ENCODE data around the gene CHAC1.

Gene CHAC1

GRCh38 chr15:40925495-40925862, 27.8 kb upstream of the CHAC1 start:
- no peak for DNase-seq

DNA sequence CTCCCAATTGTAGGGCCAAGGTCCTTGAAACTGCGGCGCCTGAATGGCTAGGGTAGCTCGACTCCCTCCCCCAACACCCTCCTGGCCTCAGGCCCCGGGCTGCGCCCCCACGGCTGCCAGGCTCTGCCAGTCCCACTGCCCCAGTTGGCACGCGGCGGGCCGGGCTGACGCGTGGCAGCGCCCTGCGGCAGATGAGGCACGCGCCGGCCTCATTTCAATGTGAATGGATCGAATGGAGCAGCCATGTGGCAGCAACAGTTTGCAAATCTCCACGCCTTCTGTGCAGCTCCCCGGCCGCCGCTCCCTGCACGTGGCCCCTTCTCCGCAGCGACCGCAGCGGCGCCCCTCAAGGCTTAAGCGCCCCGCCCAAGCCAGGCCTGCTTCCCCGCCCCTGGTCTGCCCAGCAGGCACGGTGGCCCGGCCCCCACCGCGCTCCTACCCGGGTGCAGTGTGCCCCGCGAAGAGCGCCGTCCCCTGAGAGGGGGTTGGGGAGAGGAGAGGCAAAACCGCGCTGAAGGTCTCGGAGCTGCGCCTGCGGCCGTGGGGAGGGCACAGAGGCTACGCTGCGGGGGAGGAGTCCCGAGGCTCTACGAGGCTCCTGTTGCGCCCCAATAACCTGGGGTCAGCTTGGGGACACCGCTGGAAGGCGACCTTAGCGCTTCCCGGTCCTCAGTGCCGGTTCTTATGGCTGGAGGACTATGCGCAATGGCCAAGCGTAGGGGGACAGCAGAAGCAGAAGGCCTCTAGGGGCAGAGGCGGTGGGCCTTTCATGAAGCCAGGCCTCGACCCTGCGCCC, 27.2 kb upstream of the CHAC1 start:
- DNase-seq = no peak

DNA sequence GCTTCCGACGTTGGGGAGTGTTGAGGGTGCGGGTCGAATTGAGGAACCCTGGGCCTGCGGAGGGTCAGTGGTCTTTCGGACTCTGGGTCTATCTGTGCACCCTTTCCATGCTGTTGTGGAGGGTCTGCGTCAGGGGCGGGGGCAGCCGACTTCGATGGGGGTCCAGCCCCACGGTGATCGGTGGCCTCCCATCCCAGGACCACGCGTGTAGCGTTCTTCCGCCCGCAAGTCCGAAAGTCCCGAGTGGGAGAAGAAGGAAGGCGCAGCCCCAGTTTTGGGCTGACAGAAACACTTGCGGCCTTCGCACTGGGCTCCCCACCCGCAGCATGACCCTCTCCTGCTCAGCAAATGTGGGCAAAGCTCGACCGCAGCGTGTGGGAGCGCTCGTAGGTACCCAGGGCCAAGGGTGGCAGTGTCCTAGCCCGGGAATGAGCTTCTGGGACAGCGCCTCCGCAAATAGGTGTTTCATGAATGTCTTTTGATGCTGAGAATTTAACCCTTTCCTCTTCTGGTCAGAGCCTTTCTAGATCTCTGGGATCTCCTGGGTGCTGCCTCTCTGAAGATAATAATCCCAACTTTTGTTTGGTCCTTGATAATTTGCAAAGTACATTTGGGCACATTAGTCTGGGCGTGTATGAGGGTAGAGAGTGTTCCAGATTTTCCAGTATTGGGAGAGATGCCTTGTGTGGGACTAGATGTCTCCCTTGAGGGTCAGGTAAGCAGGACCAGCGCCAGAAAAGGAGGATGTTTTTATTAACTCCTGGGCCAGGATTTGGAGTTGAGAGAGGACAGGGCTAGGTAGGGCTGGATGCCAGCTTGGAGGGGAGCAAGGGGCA, 26.4 kb upstream of the CHAC1 start:
- no peak for DNase-seq

DNA sequence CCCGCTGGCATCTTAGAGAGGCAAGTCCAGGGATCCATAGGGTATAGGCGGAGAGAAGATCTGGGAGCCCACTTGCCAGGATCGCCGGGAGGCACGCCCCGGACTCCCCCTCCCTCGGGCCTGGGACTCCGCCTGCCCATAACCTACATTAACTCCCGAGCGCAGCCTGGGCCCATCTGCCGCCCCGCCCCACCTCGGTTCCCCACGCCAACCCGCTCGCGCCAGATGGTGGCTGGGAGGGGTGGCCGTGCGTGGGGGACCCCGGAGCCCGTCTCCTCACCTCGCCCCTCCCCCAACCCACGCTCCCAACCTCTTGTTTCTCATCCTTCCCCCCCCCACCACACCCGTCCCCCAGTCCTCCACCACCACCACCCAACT, 25.8 kb upstream of the CHAC1 start:
- no peak for DNase-seq

DNA sequence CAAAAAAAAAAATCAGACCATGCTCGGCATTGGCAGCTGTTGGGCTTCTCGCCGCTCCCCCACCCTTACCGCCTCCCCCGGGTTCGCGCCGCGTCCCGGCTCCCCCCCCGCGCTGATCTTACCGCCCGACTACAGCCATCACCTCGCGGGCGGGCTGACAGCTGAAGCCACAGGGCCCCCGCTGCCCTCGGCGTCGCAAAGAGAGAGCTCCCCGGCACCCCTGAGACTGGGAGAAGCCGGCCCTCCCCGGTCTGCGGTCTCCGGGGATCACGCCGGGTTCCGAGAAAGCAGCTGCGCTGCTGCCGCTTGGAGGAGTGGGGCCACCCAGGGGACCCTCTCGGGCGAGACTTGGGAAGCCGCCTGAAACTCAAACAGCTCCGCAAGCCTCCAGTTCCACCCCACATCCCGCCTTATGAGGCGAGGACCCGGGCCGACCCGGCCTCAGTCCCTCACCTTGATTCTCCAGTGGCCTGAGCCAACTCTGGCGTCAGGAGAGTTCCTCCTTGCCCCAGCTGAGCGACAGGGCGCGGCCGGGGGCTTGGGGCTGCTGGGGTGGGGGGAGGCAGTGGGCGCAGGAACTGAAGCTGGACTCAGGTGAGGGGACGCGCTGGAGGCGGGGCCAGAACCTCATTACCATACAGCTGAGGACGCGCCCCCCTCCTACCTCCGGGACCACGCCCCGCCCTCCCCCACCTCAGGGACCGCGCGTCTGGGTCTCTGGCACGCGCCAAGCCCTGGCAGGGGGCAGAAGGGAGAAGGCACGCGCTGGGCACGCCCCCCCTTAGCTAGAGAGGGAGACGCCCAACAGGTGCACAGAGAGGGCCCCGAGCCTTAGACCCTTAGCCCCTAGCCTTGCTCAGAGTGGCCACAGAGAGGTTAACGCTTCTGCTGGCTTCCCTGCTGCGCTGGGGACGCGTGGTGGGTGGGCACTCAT, 25.1 kb upstream of the CHAC1 start:
- peak; percentile 22 for DNase-seq

GRCh38 chr15:40928821-40929659, 24.2 kb upstream of the CHAC1 start, which contains the start of gene DLL4:
TSS of gene DLL4 (plus strand) at chr15:40929340. CDS start at chr15:40929669, 329 bp downstream.
- DNase-seq = peak; percentile 34

GRCh38 chr15:40929660-40930429, 23.4 kb upstream of the CHAC1 start:
- DNase-seq = no peak

DNA sequence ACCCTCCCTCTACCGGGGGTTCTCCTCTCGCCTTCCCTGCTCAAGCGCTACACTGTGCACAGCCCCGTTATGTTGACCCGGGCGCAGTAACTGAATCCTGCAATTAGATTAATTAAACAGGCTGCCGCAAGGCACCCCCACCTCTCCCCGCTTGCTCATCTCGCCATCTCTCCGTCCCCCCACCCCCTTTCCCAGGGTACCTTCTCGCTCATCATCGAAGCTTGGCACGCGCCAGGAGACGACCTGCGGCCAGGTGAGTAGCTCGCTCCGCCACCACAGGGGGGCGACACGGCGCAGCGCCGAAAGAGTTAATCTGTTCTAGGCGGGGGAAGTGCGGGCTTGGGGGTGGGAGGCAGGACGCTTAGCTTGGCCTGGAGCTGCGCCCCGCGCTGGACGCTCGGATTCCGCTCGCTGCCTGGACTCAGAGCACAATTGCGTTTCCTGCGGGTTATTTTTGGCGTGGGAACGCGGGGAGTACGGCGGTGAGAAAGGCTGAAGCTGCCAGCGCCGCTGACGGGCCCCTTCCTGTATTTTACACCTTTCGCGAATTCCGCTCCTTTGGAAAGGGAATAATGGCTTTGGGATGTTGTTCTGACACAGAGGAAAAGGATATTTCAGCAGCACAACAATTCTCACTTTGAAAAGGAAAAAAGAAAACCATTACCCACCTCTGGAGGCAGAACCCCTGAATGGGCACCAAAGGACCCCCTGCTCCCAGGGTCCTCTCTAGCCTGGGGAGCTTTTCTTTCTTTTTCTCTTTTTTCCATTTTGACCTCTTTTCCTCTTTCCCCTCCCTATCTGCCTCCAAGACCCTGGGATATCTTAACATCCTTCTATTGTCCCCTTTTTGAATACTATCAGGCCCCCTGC, 22.6 kb upstream of the CHAC1 start:
- no peak for DNase-seq

GRCh38 chr15:40931300-40932142, 21.8 kb upstream of the CHAC1 start:
- DNase-seq = no peak

DNA sequence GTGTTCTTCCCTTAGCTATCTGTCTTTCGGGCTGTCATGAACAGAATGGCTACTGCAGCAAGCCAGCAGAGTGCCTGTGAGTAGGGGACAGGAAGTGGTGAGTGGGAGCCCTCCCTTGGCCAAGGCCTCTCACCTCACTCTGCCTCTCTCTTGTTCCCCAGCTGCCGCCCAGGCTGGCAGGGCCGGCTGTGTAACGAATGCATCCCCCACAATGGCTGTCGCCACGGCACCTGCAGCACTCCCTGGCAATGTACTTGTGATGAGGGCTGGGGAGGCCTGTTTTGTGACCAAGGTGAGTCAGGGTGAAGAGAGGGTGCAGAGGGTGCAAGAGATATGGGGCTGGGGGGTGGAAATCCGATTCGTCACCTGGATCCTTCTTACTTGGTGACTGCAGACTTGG, 21.1 kb upstream of the CHAC1 start:
- DNase-seq = no peak

DNA sequence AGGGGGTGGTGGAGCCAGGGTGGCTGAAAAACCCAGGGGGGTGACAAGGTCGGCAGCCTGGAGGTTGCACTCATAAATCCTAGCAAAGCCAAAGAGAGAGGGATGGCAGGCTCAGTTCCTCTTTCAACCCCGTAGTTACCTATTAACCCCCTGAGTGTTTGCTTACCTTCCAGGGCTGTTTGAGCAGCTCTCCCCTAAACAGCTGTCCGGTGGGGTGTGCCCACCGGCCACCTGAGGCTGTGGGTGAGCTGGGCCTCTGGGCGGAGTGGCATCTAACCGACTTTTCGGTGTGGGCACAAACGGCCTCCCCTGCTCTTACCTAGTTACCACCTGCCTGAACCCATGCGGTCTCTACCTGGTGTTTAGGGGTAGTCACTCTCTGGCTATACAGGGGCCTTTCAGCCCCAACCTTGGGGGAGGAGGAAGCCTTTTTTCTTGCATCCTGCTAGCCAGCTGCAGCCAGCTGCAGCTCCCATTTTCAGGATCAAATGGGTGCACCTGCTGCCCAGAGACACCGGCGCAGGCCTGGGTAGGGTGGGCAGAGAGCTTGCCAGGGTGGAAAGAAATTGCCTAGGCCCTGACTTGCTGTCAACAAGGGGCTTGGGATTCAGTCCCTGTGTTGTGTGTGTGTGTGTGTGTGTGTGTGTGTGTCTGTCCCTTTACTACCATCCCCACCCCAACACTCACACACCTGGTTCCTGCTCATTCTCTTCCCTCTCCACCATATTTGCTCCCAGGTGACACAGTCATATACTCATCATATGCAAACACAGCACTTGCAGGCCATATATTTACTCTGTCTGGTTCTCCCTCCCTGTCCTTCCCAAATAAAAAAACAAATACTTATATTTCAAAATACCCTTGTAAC, 20.4 kb upstream of the CHAC1 start:
- DNase-seq = no peak

GRCh38 chr15:40933517-40933902, 19.8 kb upstream of the CHAC1 start:
- DNase-seq = no peak

GRCh38 chr15:40934457-40934856, 18.8 kb upstream of the CHAC1 start:
- no peak for DNase-seq

- DNase-seq = no peak
Measured at GRCh38 chr15:40936234-40936708, 17.0 kb upstream of the CHAC1 start.

- DNase-seq = no peak
Measured at GRCh38 chr15:40936709-40937666, 16.3 kb upstream of the CHAC1 start.

- no peak for DNase-seq
Measured at GRCh38 chr15:40937762-40938535, 15.3 kb upstream of the CHAC1 start.

All from DMS79 (cell line).